ENCODE results near the gene FXN. TPM values are rescaled to one million over a fixed set of nuclear protein-coding genes. Genes with fewer than 3 reads are reported as not detected.

The FXN gene
- total RNA-seq, 1 donor = 8.7 TPM

GRCh38 chr9:69143291-69143690 is 107.7 kb downstream of the FXN start:
- TF ChIP-seq CTCF (IDR thresholded peaks at IDR 0.05; ENCODE audit: insufficient read depth, low read length) = no peak
- H3K4me3 ChIP-seq (ENCODE audit: low read depth, low read length) = no peak overlapping the region
- DNase-seq (ENCODE audit: low read depth) = peak; percentile 26

GRCh38 chr9:69145144-69145715 is 109.7 kb downstream of the FXN start:
- no peak for DNase-seq (ENCODE audit: low read depth)
- H3K4me3 ChIP-seq (ENCODE audit: low read depth, low read length) = no peak overlapping the region
- no peak for TF ChIP-seq CTCF (IDR thresholded peaks at IDR 0.05; ENCODE audit: insufficient read depth, low read length)

- TF ChIP-seq CTCF (IDR thresholded peaks at IDR 0.05; ENCODE audit: insufficient read depth, low read length) = no peak
- DNase-seq (ENCODE audit: low read depth) = no peak
- no peak overlapping the region for H3K4me3 ChIP-seq (ENCODE audit: low read depth, low read length)
Observed at GRCh38 chr9:69147041-69147834, 111.7 kb downstream of the FXN start.

GRCh38 chr9:69149321-69149807 is 113.8 kb downstream of the FXN start:
- H3K4me3 ChIP-seq (ENCODE audit: low read depth, low read length) = peak overlapping the region; percentile 39
- peak; percentile 81 for TF ChIP-seq CTCF (IDR thresholded peaks at IDR 0.05; ENCODE audit: insufficient read depth, low read length)
- DNase-seq (ENCODE audit: low read depth) = peak; percentile 83

Small RNA genes within 50 kb of the gene (small RNA-seq; reads per million reads assigned to genes)
- gene AL162730.1 = not detected

Other genes with a start within 250 kb of the FXN start
- gene PRKACG, start 21.6 kb upstream of the FXN start, total RNA-seq (ENCODE audit: low replicate concordance) = not detected in 2 replicates
- gene TJP2, start 138.5 kb downstream of the FXN start, total RNA-seq (ENCODE audit: low replicate concordance) = 61.7 and 105 TPM in 2 replicates

Measured in fibroblast of the aortic adventitia (primary cell).